Measurements from ENCODE around the gene CHPF2.

- TF ChIP-seq CTCF (IDR thresholded peaks at IDR 0.05 in 8 of 11, conservative IDR thresholded peaks at IDR 0.05 in 3 of 11) (no peak), POLR2AphosphoS5 (IDR thresholded peaks at IDR 0.05) (no peak), POLR2A (IDR thresholded peaks at IDR 0.05) (no peak)
Measured at GRCh38 chr7:151218170-151218569, 14.1 kb upstream of the CHPF2 start.

Measured in spleen (tissue), 7 donors.